Rectal smooth muscle tissue (tissue), 1 donor: Measurements from ENCODE around the gene DIPK1B.
"Not testable (repeated sequence)": the region's sequence is repeated elsewhere in the genome, so short reads cannot be mapped to it uniquely, and the experiment has no call there.

Source experiments
- H3K27ac ChIP-seq: one replicate; pipeline ENCODE4 v1.7.0; 2013; ENCODE audit warnings: low read depth, low read length, inconsistent platforms
- H3K27me3 ChIP-seq: one replicate; pipeline ENCODE4 v1.7.0; 2013; ENCODE audit warnings: low read length; ENCODE audit not compliant: control insufficient read depth, insufficient read depth
- H3K36me3 ChIP-seq: one replicate; pipeline ENCODE4 v1.7.0; 2013; ENCODE audit warnings: low read length; ENCODE audit not compliant: control insufficient read depth, insufficient read depth
- H3K4me1 ChIP-seq: one replicate; pipeline ENCODE4 v1.7.0; 2013; ENCODE audit warnings: low read length; ENCODE audit not compliant: control insufficient read depth, insufficient read depth
- H3K4me3 ChIP-seq: one replicate; pipeline ENCODE4 v1.7.0; 2013; ENCODE audit warnings: low read length
- H3K9ac ChIP-seq: one replicate; pipeline ENCODE4 v1.7.0; 2013; ENCODE audit warnings: low read length

Gene DIPK1B

DNA sequence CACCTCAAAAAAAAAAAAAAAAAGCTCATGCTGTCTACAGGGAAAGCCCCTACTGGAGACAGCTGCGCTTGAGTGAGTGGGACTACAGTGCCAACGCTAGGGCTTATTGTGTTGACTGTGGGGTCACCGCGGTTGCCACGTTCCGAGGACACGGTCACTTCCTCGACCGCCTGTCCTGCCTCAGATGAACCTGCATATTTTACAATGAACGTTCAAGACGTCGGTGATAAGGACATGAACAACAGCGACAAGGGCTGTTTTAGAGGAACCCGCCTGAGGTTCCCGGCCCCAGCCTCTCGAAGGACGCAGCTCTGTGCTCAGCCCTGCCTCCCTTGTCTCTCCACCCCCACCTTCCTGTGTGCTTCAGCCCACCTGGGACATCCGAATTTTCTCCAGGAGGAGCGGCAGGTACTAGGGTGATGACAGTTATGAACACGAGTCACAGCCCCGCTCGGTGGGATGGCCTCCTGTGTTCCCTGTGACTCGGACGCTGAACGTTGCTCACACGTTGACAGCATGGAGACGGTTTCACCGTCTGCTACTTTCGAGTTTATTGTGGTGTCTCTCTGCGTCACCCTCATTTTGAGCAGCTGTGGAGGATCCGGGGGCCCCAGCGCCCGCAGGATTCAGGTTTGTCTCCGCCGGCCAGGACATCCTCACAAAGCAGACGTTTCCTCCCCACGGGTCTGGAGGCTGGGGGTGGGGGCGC lies 11.3 kb upstream of the DIPK1B start:
- no peak overlapping the region for H3K4me3 ChIP-seq
- H3K27ac ChIP-seq, result no peak overlapping the region

DNA sequence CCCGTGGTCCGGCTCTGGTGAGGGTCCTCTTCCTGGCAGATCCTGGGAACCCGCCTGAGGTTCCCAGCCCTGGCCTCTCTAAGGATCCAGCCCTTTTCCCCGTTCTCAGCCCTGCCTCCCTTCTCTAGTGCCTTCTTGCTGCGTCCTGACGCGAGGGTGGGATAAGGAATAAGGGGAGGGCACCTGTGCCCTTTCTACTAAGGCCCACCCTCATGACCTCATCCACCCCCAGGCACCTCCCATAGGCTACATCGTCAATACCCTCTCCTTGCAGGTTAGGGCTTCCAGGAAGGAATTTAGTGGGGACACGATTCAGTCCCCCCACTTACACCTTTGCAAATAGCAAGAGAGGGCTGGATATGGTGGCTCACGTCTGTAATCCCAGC lies 10.7 kb upstream of the DIPK1B start:
- Histone ChIP-seq H3K36me3 (no peaks in the 10 kb centered on the region), H3K4me1 (no peaks in the 10 kb centered on the region), H3K4me3 (no peak overlapping the region), H3K9ac (no peak overlapping the region), H3K27me3 (peaks cover 4% of the 10 kb centered on the region), H3K27ac (no peak overlapping the region)

More for the DNA sequence above, 11.3 kb upstream of the DIPK1B start:
- no peak overlapping the region for H3K9ac ChIP-seq
- H3K4me1 ChIP-seq, result no peaks in the 10 kb centered on the region
- H3K27me3 ChIP-seq, result peaks cover 4% of the 10 kb centered on the region
- H3K36me3 ChIP-seq, result no peaks in the 10 kb centered on the region

DNA sequence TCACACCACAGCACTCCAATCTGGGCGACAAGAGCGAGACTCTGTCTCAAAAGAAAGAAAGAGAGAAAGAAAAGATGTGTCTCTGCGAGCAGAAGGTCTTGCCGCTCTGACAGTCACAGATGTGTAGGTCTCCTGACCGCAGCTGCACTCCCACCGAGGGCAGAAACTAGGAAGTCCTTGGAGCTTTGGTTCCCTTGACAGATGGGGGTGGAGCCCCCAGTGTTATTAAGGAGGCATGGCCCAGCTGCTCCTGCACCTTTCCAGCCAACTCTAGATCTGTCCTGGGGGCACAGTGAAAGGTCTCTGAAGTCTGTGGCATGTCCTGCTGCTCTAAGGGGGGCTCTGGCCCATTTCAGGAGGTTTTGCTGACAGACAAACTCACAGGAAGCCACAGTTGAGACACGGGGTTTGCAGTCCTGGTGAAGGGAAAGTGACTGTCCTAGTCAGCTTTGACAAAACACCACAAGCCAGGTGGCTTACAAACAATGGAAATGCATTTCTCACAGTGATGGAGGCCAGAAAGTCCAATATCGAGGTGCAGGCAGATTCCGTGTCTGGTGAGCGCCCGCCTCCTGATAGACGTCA lies 9.0 kb upstream of the DIPK1B start:
- Histone ChIP-seq H3K36me3 (no peaks in the 10 kb centered on the region), H3K27ac (no peak overlapping the region)

DNA sequence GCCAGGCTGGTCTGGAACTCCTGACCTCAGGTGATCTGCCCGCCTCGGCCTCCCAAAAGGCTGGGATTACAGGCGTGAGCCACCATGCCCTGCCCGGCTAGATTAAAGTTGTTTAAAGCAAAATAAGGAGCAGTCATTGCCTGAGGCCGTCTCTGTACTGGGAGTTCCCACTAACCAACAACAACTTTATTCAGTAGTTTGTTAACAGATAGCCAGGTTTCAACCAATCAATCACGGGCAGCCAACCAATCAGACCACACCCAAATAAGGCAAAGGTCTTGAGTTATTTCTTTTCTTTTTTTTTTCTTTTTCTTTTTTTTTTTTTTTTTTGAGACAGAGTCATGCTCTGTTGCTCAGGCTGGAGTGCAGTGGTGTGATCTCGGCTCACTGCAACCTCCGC lies 7.6 kb upstream of the DIPK1B start:
- not testable (repeated sequence) for H3K36me3 ChIP-seq, H3K27me3 ChIP-seq, H3K4me3 ChIP-seq, H3K9ac ChIP-seq, H3K27ac ChIP-seq, H3K4me1 ChIP-seq

More for the DNA sequence above, 9.0 kb upstream of the DIPK1B start:
- H3K4me3 ChIP-seq, result no peak overlapping the region
- no peaks in the 10 kb centered on the region for H3K4me1 ChIP-seq
- H3K27me3 ChIP-seq, result peaks cover 4% of the 10 kb centered on the region
- H3K9ac ChIP-seq, result no peak overlapping the region

DNA sequence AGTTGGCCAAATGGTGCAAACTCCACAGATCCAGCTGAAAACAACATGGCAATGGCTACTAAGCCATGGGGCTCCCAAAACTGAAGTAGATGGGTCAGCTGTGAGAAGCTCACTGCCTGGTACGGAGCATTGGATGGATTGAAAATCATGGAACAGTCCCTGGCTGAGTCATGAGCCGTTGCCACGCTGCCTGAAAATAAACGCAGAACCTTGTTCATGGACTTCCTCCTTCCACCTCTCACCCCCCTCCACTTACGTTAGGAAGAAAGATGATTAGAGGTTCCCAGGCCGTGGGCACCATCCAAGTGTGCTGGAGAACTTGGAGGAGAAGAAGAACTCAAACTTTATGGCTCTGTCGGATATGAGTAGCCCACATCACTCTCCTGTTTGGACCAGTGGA lies 6.8 kb upstream of the DIPK1B start:
- H3K36me3 ChIP-seq, result no peaks in the 10 kb centered on the region
- no peak overlapping the region for H3K27ac ChIP-seq
- H3K27me3 ChIP-seq, result peaks cover 4% of the 10 kb centered on the region
- H3K4me3 ChIP-seq, result no peak overlapping the region
- H3K4me1 ChIP-seq, result no peaks in the 10 kb centered on the region
- H3K9ac ChIP-seq, result no peak overlapping the region

DNA sequence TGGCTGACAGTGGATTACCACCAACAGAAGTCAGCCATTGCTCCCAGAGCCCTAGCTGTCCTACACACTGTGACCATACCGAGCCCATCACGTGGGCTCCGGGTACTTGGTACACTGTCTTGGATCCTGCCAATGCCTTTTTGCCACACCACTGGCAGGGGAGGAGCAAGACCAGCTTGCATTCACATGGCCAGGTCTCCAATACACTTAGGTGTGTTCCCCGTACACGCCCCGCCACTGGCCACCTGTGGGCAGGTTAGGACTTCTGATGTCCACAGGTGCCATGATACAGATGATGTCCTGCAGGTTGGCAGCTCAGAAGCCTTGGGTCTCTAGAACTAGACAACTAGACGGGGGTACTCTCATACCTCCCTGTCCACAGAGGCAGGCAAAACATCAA lies 5.4 kb upstream of the DIPK1B start:
- no peak overlapping the region for H3K9ac ChIP-seq
- H3K36me3 ChIP-seq, result no peaks in the 10 kb centered on the region
- no peaks in the 10 kb centered on the region for H3K4me1 ChIP-seq
- no peak overlapping the region for H3K4me3 ChIP-seq
- no peak overlapping the region for H3K27ac ChIP-seq
- no peaks in the 10 kb centered on the region for H3K27me3 ChIP-seq

DNA sequence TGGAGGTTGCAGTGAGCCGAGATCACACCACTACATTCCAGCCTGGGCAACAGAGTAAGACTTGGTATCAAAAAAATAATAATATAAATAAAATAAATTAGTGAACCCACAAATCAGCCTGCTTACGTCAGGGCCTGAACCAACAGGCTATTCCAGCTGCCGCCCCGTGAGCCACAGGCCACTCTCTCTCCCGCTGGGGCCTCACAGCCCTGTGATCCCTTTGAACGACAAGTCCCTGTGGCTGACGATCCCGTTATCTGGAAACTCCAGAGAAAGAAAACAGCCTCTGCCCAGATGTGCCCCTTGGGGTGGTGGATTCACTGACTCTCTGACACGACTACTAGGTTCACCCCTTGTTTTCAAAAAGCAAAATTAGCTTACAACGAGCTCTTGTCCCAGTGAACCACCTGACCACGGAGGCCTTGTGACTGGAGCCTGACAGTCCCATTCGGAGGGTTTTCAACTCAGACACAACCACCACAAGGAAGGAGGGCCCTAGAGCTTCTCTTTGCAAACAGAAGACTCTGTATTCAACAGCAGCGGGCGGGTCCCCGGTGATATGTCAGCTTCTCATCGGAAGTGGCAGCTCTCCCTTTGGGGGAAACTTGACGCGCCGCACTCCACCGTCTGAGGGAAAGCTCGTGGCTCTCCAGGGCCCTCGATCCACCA lies 4.4 kb upstream of the DIPK1B start:
- peaks cover under 1% of the 10 kb centered on the region for H3K27me3 ChIP-seq
- H3K27ac ChIP-seq, result no peak overlapping the region
- no peaks in the 10 kb centered on the region for H3K4me1 ChIP-seq
- no peak overlapping the region for H3K9ac ChIP-seq
- no peak overlapping the region for H3K4me3 ChIP-seq
- H3K36me3 ChIP-seq, result no peaks in the 10 kb centered on the region

DNA sequence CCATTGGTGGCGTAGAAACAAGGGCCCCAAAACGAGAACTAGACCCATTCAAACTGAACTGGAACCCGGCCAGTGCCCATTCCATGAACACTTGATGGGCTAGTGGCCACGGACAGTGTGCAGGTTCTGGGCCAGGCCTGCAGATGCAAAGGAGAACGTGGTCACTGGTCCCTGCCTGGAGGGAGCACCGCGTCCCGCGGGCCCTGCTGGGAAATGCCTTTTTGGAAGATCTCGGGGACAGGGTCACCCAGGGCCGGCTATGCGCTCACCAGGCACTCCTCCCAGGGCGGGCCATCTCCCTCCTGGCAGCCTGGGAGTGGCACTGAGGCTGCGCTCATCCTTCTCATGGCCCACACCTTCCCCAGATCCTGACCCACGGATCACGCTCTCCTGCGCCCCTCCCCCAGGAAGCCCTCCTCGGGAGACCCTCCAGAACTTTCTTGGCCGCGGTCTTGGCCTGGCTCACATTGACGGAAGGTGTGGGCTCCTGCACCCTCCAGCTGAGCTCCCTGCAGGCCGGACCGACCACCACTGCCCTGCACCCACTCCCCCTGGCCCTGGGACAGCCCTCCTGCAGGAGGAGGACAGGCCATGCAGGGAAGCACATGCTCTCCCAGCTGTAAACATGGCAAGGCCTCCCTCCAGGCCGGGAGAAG lies 2.8 kb upstream of the DIPK1B start:
- peaks cover 11% of the 10 kb centered on the region for H3K27me3 ChIP-seq
- no peak overlapping the region for H3K9ac ChIP-seq
- H3K27ac ChIP-seq, result no peak overlapping the region
- H3K36me3 ChIP-seq, result no peaks in the 10 kb centered on the region
- no peaks in the 10 kb centered on the region for H3K4me1 ChIP-seq
- no peak overlapping the region for H3K4me3 ChIP-seq

DNA sequence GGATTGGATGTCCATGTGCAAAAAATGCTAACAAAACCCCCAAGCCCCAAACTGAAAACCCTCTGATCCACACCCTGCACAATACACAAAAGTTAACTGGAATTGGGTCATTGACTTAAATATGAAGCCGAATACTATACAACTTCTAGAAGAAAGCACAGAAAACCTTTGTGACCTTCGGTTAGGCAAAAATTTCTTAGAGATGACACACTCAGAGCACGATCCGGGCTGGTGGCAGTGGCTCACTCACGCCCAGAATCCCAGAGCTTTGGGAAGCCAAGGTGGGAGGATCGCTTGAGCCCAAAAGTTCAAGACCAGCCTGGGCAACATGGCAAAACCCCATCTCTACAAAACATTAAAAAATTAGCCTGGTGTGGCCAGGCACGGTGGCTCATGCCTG lies 1.8 kb upstream of the DIPK1B start:
- no peaks in the 10 kb centered on the region for H3K36me3 ChIP-seq
- no peak overlapping the region for H3K9ac ChIP-seq
- no peaks in the 10 kb centered on the region for H3K4me1 ChIP-seq
- H3K27me3 ChIP-seq, result peaks cover 14% of the 10 kb centered on the region
- no peak overlapping the region for H3K4me3 ChIP-seq
- H3K27ac ChIP-seq, result no peak overlapping the region

DNA sequence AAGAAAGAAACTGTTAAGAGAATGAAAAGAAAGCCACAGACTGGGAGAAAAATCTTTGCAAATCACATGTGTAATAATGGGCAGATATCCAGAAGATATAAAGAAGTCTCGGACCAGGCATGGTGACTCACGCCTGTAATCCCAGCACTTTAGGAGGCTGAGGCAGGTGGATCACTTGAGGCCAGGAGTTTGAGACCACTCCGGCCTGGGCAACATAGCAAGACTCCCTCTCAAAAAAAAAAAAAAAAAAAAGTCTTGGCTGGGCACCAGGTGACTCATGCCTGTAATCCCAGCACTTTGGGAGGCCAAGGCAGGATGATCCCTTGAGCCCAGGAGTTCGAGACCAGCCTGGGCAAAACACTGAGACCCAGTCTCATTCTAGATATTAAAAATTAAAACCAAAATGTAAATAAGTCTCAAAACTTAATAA lies 1.1 kb upstream of the DIPK1B start:
- H3K4me1 ChIP-seq, H3K9ac ChIP-seq, H3K27ac ChIP-seq, H3K4me3 ChIP-seq, H3K36me3 ChIP-seq: not testable (repeated sequence)
- H3K27me3 ChIP-seq, result peaks cover 14% of the 10 kb centered on the region

DNA sequence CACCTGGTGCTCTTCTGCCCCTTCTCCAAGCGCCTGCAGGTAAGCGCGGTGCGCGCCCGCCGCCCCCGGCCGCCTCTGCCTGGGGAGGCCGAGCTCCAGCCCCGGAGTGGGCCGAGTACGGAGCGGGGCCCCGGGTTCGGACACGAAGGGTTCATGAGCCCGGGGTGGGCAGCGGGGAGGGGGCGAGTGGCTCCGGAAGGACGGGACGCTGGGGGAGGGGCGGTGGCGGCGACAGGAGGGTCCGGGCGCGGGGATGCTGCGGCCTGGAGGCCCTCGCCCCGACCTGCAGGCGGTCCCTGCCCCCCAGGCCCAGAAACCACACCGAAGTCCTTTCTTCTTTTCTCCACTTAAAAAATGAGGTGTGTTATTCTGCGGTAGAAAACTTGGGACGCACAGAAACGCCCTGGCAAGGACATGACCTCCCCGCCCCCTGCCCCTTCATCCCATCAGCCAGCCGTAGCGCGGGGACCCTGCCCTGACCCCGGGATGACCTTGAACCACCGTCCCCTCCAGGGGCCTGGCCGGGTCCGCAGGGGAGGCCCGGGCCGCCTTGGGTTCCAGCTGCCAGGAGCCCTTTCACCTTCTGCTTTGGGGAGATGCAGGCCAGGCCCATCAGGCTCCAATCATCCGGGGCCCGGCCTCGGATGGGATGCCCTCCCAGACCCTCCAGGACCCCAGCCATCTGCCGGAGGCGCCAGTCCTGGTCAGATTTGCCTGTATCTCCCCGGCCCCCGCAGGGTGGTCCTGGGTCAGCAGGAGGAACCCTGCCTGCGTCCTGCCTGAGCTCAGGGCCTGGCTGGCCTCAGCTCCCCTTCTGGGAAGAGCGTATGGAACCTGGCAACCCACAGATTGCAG lies 545 bp downstream of the DIPK1B start:
- H3K36me3 ChIP-seq, result no peaks in the 10 kb centered on the region
- peak overlapping the region; percentile 46 for H3K4me3 ChIP-seq
- peak overlapping the region; percentile 56 for H3K27ac ChIP-seq
- H3K9ac ChIP-seq, result no peak overlapping the region
- H3K27me3 ChIP-seq, result peaks cover 14% of the 10 kb centered on the region
- no peaks in the 10 kb centered on the region for H3K4me1 ChIP-seq

DNA sequence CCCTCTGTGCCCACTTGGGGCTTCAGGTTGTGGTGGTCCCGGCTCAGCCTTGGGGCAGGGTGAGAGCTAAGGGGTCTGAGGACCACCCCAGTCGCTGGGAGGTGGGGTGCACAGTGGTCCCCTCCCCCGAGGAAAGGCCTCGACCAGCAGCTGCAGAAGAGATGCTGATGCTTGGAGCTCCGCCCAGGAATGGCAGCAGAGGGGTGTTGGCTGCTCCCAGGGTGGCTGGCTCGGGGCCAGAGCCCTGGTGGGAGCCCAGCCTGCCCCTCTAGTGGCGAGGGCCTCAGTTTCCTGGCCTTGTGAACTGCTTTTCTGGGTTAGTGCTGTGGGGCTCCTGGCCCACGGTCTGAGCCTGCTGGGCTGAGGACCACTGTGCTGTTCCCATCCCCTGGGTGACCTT lies 1.2 kb downstream of the DIPK1B start:
- no peaks in the 10 kb centered on the region for H3K4me1 ChIP-seq
- H3K9ac ChIP-seq, result no peak overlapping the region
- H3K36me3 ChIP-seq, result no peaks in the 10 kb centered on the region
- H3K4me3 ChIP-seq, result peak overlapping the region; percentile 32
- H3K27me3 ChIP-seq, result peaks cover 14% of the 10 kb centered on the region
- peak overlapping the region; percentile 56 for H3K27ac ChIP-seq
